ENCODE measurements around the gene UTP3. TPM values are rescaled to one million over a fixed set of nuclear protein-coding genes. Genes with fewer than 3 reads are reported as not detected.

The UTP3 gene
- total and polyA plus RNA-seq, 9 of the 15 experiments (the other 6 are each of a cell fraction or from before 2014, with no cell fraction given): 11.9 to 69.3 (median 34.0) TPM

- TF ChIP-seq ZHX1 (conservative IDR thresholded peaks at IDR 0.05; ENCODE audit: low read length) (no peak), RFX1 (IDR thresholded peaks at IDR 0.05) (peak; percentile 74), EZH2 (IDR thresholded peaks at IDR 0.05; ENCODE audit: borderline replicate concordance, low read depth, low read length) (no peak), SRSF9 (IDR thresholded peaks at IDR 0.05; ENCODE audit: borderline replicate concordance, low read depth, low read length) (no peak), MXI1 (IDR thresholded peaks at IDR 0.05; ENCODE audit: low read depth, low read length) (no peak), DDX20 (tag; IDR thresholded peaks at IDR 0.05; ENCODE audit: low read depth) (no peak), CBX2 (IDR thresholded peaks at IDR 0.05; ENCODE audit: insufficient read depth, low read length, poor library complexity, severe bottlenecking) (no peak), NFE2L1 (tag; IDR thresholded peaks at IDR 0.05; ENCODE audit: borderline replicate concordance, low read depth) (no peak), ZNF695 (CRISPR knock-in tag; IDR thresholded peaks at IDR 0.05) (no peak), NCOA4 (IDR thresholded peaks at IDR 0.05; ENCODE audit: partially characterized antibody) (no peak), VEZF1 (CRISPR knock-in tag; IDR thresholded peaks at IDR 0.05) (peak; percentile 50), SLC30A9 (CRISPR knock-in tag; IDR thresholded peaks at IDR 0.05) (no peak), TAF1 (IDR thresholded peaks at IDR 0.05; ENCODE audit: control insufficient read depth, extremely low read depth, insufficient read depth, low read length, severe bottlenecking) (no peak), HDAC3 (IDR thresholded peaks at IDR 0.05; ENCODE audit: borderline replicate concordance, partially characterized antibody) (no peak), TFAP4 (CRISPR knock-in tag; IDR thresholded peaks at IDR 0.05; ENCODE audit: borderline replicate concordance) (peak; percentile 34), ASH1L (IDR thresholded peaks at IDR 0.05; ENCODE audit: borderline replicate concordance, low read depth, partially characterized antibody) (no peak), HLTF (IDR thresholded peaks at IDR 0.05) (no peak; the same call in 1 of the 2 replicates), ZBTB34 (CRISPR knock-in tag; IDR thresholded peaks at IDR 0.05) (no peak), DEAF1 (CRISPR knock-in tag; IDR thresholded peaks at IDR 0.05) (no peak), SNRNP70 (optimal IDR thresholded peaks at IDR 0.05; ENCODE audit: low read depth, low read length) (no peak)
These were observed 34.0 kb downstream of the UTP3 start (continued) for GRCh38 chr4:70722199-70722791.

Measured in K562 (cell line).